Gastroesophageal sphincter (tissue), 3 donors: ENCODE measurements around the gene CARD9.

ENCODE experiments used
- POLR2A ChIP-seq, 2 donors: fragments of 450-650 bp; IDR thresholded peaks; one replicate each; pipeline ENCODE4 v1.6.1; 2017; ENCODE audit warnings: antibody characterized with exemption in 2 of 2, mild to moderate bottlenecking in 2 of 2, moderate library complexity in 1 of 2
- POLR2AphosphoS5 ChIP-seq: sonication (generic); formaldehyde crosslinking; IDR thresholded peaks from one replicate; pipeline ENCODE4 v1.6.1; 2017; ENCODE audit warnings: antibody characterized with exemption
- TF ChIP-seq, protein P1 (sequence below), 4 experiments: fragments of 200-600 bp in 2 of 4; fragments of 450-650 bp in 2 of 4; sonication (generic) in 1 of 4; IDR thresholded peaks; one replicate each; pipeline ENCODE4 v1.5.1; 2017 to 2019; ENCODE audit warnings: antibody characterized with exemption in 4 of 4, mild to moderate bottlenecking in 2 of 4, moderate library complexity in 2 of 4

GRCh38 chr9:136334541-136334940 lies 38.9 kb downstream of the CARD9 start:
- TF ChIP-seq, protein P1, sequence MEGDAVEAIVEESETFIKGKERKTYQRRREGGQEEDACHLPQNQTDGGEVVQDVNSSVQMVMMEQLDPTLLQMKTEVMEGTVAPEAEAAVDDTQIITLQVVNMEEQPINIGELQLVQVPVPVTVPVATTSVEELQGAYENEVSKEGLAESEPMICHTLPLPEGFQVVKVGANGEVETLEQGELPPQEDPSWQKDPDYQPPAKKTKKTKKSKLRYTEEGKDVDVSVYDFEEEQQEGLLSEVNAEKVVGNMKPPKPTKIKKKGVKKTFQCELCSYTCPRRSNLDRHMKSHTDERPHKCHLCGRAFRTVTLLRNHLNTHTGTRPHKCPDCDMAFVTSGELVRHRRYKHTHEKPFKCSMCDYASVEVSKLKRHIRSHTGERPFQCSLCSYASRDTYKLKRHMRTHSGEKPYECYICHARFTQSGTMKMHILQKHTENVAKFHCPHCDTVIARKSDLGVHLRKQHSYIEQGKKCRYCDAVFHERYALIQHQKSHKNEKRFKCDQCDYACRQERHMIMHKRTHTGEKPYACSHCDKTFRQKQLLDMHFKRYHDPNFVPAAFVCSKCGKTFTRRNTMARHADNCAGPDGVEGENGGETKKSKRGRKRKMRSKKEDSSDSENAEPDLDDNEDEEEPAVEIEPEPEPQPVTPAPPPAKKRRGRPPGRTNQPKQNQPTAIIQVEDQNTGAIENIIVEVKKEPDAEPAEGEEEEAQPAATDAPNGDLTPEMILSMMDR (IDR thresholded peaks at IDR 0.05) = no peak
- TF ChIP-seq POLR2A (IDR thresholded peaks at IDR 0.05) = no peak
- no peak for TF ChIP-seq POLR2AphosphoS5
